ENCODE data around the gene TRAPPC3L. TPM values are rescaled to one million over a fixed set of nuclear protein-coding genes. Genes with fewer than 3 reads are reported as not detected.

The TRAPPC3L gene
- total and polyA plus RNA-seq, 2 of the 13 experiments (the other 11 are each of a cell fraction or from before 2014, with no cell fraction given), result not detected

GRCh38 chr6:116461331-116461931 is 84.1 kb downstream of the TRAPPC3L start, which contains the start of gene CALHM6:
Gene CALHM6, plus strand, starts transcription at chr6:116461375. Its CDS starts 555 bp downstream, at chr6:116461930.
- no TSS peak for BruUV-seq (replicated peaks)
- Histone ChIP-seq H3K27ac (ENCODE audit: extremely low read length, insufficient read depth, low read length) (no peak within 1 kb of the TSS), H3K4me2 (ENCODE audit: low read depth, low read length) (no peak within 1 kb of the TSS), H3K36me3 (replicated peaks in 1 of 2; ENCODE audit: control insufficient read depth in 1 of 2, insufficient read depth in 2 of 2, low read length in 2 of 2) (no peaks in the 10 kb centered on the region), H3K9ac (ENCODE audit: insufficient read depth, low read depth, low read length) (no peak within 1 kb of the TSS), H3K27me3 (ENCODE audit: control insufficient read depth in 1 of 2, insufficient read depth in 2 of 2, low read length in 2 of 2) (peaks cover 0 to 23% of the 10 kb centered on the region in 2 experiments; a peak in 3 of 5 replicates), H3K4me1 (ENCODE audit: insufficient read depth, low read length) (no peaks in the 10 kb centered on the region), H4K20me1 (ENCODE audit: insufficient read depth, low read length) (no peaks in the 10 kb centered on the region), H2AFZ (ENCODE audit: low read length) (no peak within 1 kb of the TSS), H3K79me2 (ENCODE audit: insufficient read depth, low read length) (no peaks in the 10 kb centered on the region), H3K9me3 (ENCODE audit: low read length) (no peaks in the 10 kb centered on the region), H3K4me3 (replicated peaks in 1 of 3; ENCODE audit: insufficient read depth in 1 of 3, low read depth in 2 of 3, low read length in 3 of 3) (peak within 1 kb of the TSS in 1 of 3 experiments; percentile 8; a peak in 1 of 6 replicates)
- in situ Hi-C loops (cut with HindIII; ENCODE audit: extremely low pct_ligation_motif_present, low pct_unique_long_range_greater_than_20kb), result no loop called here
- TF ChIP-seq CENPBD1 (CRISPR knock-in tag; IDR thresholded peaks at IDR 0.05; ENCODE audit: borderline replicate concordance, low read depth) (no peak), TEAD3 (CRISPR knock-in tag; optimal IDR thresholded peaks at IDR 0.05; ENCODE audit: borderline replicate concordance) (no peak), TCF7 (IDR thresholded peaks at IDR 0.05; ENCODE audit: low read depth) (no peak), ZBTB7A (CRISPR knock-in tag; IDR thresholded peaks at IDR 0.05) (no peak), AGO1 (IDR thresholded peaks at IDR 0.05; ENCODE audit: low read depth, low read length, poor library complexity, severe bottlenecking) (no peak), GATA4 (IDR thresholded peaks at IDR 0.05; ENCODE audit: borderline replicate concordance, low read depth) (no peak), PHF21A (CRISPR knock-in tag; IDR thresholded peaks at IDR 0.05) (no peak), ZSCAN31 (CRISPR knock-in tag; IDR thresholded peaks at IDR 0.05; ENCODE audit: low read depth) (no peak), KLF12 (CRISPR knock-in tag; IDR thresholded peaks at IDR 0.05; ENCODE audit: borderline replicate concordance) (no peak), ZNF432 (CRISPR knock-in tag; IDR thresholded peaks at IDR 0.05; ENCODE audit: borderline replicate concordance) (no peak), XBP1 (CRISPR knock-in tag; IDR thresholded peaks at IDR 0.05) (no peak), ZZZ3 (CRISPR knock-in tag; IDR thresholded peaks at IDR 0.05; ENCODE audit: borderline replicate concordance) (no peak), HMGA1 (CRISPR knock-in tag; conservative IDR thresholded peaks at IDR 0.05) (no peak), ZBTB42 (CRISPR knock-in tag; IDR thresholded peaks at IDR 0.05) (no peak), MEIS1 (CRISPR knock-in tag; IDR thresholded peaks at IDR 0.05; ENCODE audit: borderline replicate concordance) (no peak), CCAR2 (optimal IDR thresholded peaks at IDR 0.05; ENCODE audit: low read depth, low read length) (no peak), SIN3A (IDR thresholded peaks at IDR 0.05; ENCODE audit: borderline replicate concordance, low read depth, low read length) (no peak), GTF3A (CRISPR knock-in tag; conservative IDR thresholded peaks at IDR 0.05) (no peak), FOXJ3 (CRISPR knock-in tag; IDR thresholded peaks at IDR 0.05; ENCODE audit: borderline replicate concordance) (no peak), ZNF564 (CRISPR knock-in tag; IDR thresholded peaks at IDR 0.05) (no peak)
- POLR2A ChIA-PET, result no interaction called here
- ATAC-seq (no peak), DNase-seq (ENCODE audit: low spot score) (no peak), FAIRE-seq (no peak)
- intact Hi-C loops (cut with micrococcal nuclease; ENCODE audit: unreplicated experiment), result no loop called here
- CTCF ChIA-PET (ENCODE audit: low intra/inter-chr PET ratio, low total read pairs), result no interaction called here
- 53% methylated on average over 13 of the region's 13 CpGs for WGBS (ENCODE audit: low lambda C conversion rate)

Data from HepG2 (cell line).